Activated B cell treated with CpG ODN at 0.5 μM for 24 hours (primary cell): ENCODE results near the gene NDUFB10. TPM values are rescaled to one million over a fixed set of nuclear protein-coding genes. Genes with fewer than 3 reads are reported as not detected.

Experiments
- ATAC-seq: fragments of 200-7000 bp; cut with Tn5 transposase; one replicate; pipeline ENCODE4 v1.10.0; 2021; ENCODE audit warnings: low read depth, mild to moderate bottlenecking, moderate library complexity
- CTCF ChIA-PET: fragments of 350-600 bp; sonication (Branson Sonifier 250); formaldehyde crosslinking; loops from one replicate; lab custom pipeline; 2021; ENCODE audit warnings: antibody characterized with exemption; lab: Charles Lee
- POLR2A ChIA-PET: fragments of 350-600 bp; sonication (Branson Sonifier 250); formaldehyde crosslinking; loops from one replicate; lab custom pipeline; 2021; ENCODE audit warnings: antibody characterized with exemption; lab: Charles Lee
- DNase-seq: peaks from one replicate; pipeline ENCODE4 v3.0.0; 2022
- H3K27ac Mint-ChIP-seq: one replicate; pipeline ENCODE4 v1.8.0; 2020; ENCODE audit warnings: mixed read lengths
- H3K27me3 Mint-ChIP-seq: one replicate; pipeline ENCODE4 v1.8.0; 2021; ENCODE audit warnings: mixed read lengths
- H3K36me3 Mint-ChIP-seq: one replicate; pipeline ENCODE4 v1.8.0; 2021; ENCODE audit warnings: low read depth, mixed read lengths
- H3K4me1 Mint-ChIP-seq: one replicate; pipeline ENCODE4 v1.8.0; 2021; ENCODE audit warnings: mixed read lengths
- H3K4me3 Mint-ChIP-seq: one replicate; pipeline ENCODE4 v1.8.0; 2020; ENCODE audit warnings: mild to moderate bottlenecking, mixed read lengths
- H3K9me3 Mint-ChIP-seq: one replicate; pipeline ENCODE4 v1.8.0; 2020; ENCODE audit warnings: mixed read lengths
- CTCF ChIP-seq: fragments of 200-600 bp; IDR thresholded peaks from one replicate; pipeline ENCODE4 v1.8.0; 2022; ENCODE audit warnings: antibody characterized with exemption, mild to moderate bottlenecking
- intact Hi-C: fragments of 100-400 bp; cut with micrococcal nuclease; formaldehyde crosslinking; loops from one replicate; pipeline ENCODE4 v1.15.1; 2024
- total RNA-seq: library from RNA; stranded (reverse); gene quantifications from 2 replicates; pipeline ENCODE4 v1.2.3, GENCODE V29; 2022

The NDUFB10 gene
- total RNA-seq, 1 donor from 2014 or later: 77.4 TPM

- Mint-ChIP-seq H3K9me3 (no peaks in the 10 kb centered on the region), H3K27ac (no peak overlapping the region), H3K4me3 (peak overlapping the region; percentile 87), H3K4me1 (peaks cover 30% of the 10 kb centered on the region), H3K27me3 (no peaks in the 10 kb centered on the region), H3K36me3 (peaks cover 2% of the 10 kb centered on the region)
- DNase-seq: no peak
- POLR2A ChIA-PET: interaction anchor here (2.1 kb wide), 1 partner anchor 20 kb away, joined by 44 read pairs; the partner anchor contains the start of gene RPS2
- no peak for TF ChIP-seq CTCF
- intact Hi-C loops: no loop called here
- CTCF ChIA-PET: no interaction called here
- no peak for ATAC-seq
These were observed 14.6 kb upstream of the NDUFB10 start for GRCh38 chr16:1944612-1945199.

GRCh38 chr16:1945559-1946391 is 13.6 kb upstream of the NDUFB10 start:
- H3K4me3 Mint-ChIP-seq: no peak overlapping the region
- POLR2A ChIA-PET: interaction anchor here (1.1 kb wide), 1 partner anchor 19 kb away, joined by 5 read pairs; the partner anchor contains the start of gene RPS2

GRCh38 chr16:1946495-1947368 is 12.6 kb upstream of the NDUFB10 start:
- intact Hi-C loops: no loop called here
- DNase-seq (no peak), ATAC-seq (no peak)
- H3K9me3 Mint-ChIP-seq: no peaks in the 10 kb centered on the region
- no peaks in the 10 kb centered on the region for H3K36me3 Mint-ChIP-seq
- no peaks in the 10 kb centered on the region for H3K27me3 Mint-ChIP-seq
- TF ChIP-seq CTCF: no peak
- H3K4me1 Mint-ChIP-seq: peaks cover 19% of the 10 kb centered on the region
- POLR2A ChIA-PET: interaction anchor here (0.6 kb wide), 1 partner anchor 42 kb away, joined by 3 read pairs; no protein-coding TSS in a partner anchor
- CTCF ChIA-PET: no interaction called here
- H3K27ac Mint-ChIP-seq: no peak overlapping the region
- no peak overlapping the region for H3K4me3 Mint-ChIP-seq

More at GRCh38 chr16:1945559-1946391, 13.6 kb upstream of the NDUFB10 start:
- no peak for TF ChIP-seq CTCF
- Mint-ChIP-seq H3K9me3 (no peaks in the 10 kb centered on the region), H3K36me3 (no peaks in the 10 kb centered on the region), H3K4me1 (peaks cover 26% of the 10 kb centered on the region), H3K27me3 (no peaks in the 10 kb centered on the region), H3K27ac (no peak overlapping the region)
- DNase-seq: no peak
- intact Hi-C loops: no loop called here
- ATAC-seq: no peak
- CTCF ChIA-PET: no interaction called here

- H3K9me3 Mint-ChIP-seq: no peaks in the 10 kb centered on the region
- ATAC-seq: no peak
- no peaks in the 10 kb centered on the region for H3K27me3 Mint-ChIP-seq
- H3K36me3 Mint-ChIP-seq: no peaks in the 10 kb centered on the region
- no peak for DNase-seq
- no peak overlapping the region for H3K4me3 Mint-ChIP-seq
- ChIA-PET POLR2A (no interaction called here), CTCF (no interaction called here)
- no peak for TF ChIP-seq CTCF
- peaks cover 13% of the 10 kb centered on the region for H3K4me1 Mint-ChIP-seq
- intact Hi-C loops: no loop called here
- H3K27ac Mint-ChIP-seq: no peak overlapping the region
These were observed 12.0 kb upstream of the NDUFB10 start for GRCh38 chr16:1947369-1947670.
